ENCODE measurements around the gene ZFHX3.
A peak's percentile ranks its signal among the peaks of the same experiment; 100 is the strongest.

Gene ZFHX3

DNA sequence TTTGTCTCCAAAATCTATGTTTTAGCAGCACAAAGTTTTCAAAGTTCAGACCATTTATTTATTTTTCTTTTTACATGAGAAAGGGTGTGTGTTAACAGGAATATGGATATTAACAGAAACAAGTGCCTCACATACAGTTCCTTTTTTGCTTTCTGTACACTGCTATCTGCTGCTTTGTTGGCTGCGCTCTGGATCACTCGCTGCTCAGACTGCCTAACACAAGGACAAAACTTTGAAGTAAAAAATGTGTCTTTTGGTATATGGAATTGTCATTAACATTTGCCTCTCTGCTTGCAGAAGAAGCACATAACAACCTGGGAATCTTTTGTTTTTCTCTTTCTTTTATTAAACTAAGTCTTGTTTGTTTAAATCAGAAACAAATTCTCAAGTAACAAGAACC is 262.8 kb downstream of the ZFHX3 start:
- DNase-seq = no peak

DNA sequence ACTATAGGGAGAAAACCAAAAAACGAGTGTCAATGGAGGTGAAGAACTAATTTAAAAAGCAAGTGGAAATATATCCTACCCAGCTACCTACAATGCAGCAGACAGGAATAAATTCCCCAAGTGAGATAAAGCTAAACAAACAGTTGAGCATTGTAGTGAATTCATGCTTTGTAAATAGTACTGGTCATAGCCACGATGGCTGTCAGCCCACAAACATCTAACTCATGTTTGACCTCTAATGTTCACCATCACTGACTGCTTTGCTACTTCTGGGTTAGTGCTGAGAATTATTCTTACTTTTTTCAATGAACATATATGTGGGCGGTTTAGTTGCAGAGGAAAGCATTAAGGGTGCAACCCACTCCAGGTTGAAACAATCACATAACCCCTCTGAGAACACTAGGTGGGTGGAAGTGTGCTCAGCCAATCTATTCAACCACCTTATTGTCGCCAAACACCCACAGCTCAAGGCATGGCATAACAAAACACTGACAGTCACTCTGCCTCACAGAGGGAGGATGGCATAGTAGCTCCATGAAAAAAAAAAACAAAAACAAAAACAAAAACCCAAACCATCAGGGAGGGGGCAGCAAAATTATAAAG is 264.1 kb downstream of the ZFHX3 start:
- peak; percentile 3 for DNase-seq

- DNase-seq = no peak
Observed at GRCh38 chr16:72769876-72770275, 278.1 kb downstream of the ZFHX3 start.

GRCh38 chr16:72768591-72768990 is 279.3 kb downstream of the ZFHX3 start:
- no peak for DNase-seq

DNA sequence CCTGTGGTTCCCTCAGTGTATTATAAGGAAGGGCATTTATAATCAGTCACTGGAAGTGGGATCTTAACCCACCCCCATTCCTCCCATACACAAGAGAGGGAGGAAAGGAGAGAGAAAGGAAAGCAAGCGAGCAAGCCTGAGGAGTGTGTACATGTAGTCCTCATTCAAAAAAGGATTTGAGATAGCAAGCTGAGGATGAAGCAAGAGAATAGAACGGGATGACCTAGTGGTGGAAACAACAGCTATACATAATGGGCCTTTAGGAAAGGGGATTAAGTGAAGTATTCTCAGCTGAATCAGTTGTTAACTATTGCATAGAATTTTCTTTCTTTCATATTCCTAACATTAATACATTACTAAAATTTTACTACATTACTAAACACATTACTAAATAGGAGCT is 281.4 kb downstream of the ZFHX3 start:
- no peak for DNase-seq

GRCh38 chr16:72764015-72764654 is 283.8 kb downstream of the ZFHX3 start:
- no peak for DNase-seq

DNA sequence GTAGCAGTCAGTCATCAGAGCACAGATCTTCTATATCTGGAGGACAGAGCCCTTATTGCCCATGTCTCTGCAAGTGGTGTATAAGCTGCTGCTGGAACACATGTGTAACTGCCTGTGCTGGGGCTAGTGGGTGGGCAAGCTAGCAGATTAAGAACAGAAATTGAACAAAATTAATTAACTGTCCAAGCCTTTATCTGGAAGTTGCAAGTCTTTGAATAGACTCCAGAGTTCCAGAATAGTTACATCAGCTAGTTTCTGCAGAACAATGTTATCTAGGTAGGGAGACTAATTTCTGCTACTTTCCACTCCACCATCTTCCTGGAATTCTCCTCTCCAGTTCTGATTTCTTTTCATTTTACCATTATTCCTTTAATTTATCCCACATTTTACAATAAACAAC is 287.3 kb downstream of the ZFHX3 start:
- DNase-seq = no peak

- DNase-seq = no peak
Observed at GRCh38 chr16:72753881-72754280, 294.0 kb downstream of the ZFHX3 start.

- DNase-seq = no peak
Observed at GRCh38 chr16:72752004-72752695, 295.8 kb downstream of the ZFHX3 start.

GRCh38 chr16:72751076-72751475 is 296.9 kb downstream of the ZFHX3 start:
- no peak for DNase-seq

DNA sequence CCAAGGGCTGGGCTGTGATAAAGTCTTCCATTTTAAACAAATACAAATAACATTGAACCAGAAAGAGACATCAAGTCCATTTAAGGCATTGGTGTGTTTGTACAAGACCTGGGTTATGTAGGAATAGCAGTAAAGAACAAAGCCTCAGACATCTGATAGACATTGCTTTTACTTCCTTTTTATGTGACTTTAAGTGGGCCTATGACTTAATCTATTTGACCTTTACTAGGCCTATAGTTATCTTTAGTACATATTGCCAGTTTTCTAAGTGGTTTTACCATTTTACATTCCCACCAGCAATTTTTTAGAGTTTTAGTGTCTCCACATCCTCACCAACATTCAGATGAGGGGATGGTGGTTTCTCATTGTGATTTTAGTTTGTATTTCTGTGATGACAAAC is 298.8 kb downstream of the ZFHX3 start:
- no peak for DNase-seq

GRCh38 chr16:72744076-72744793 is 303.7 kb downstream of the ZFHX3 start:
- DNase-seq = no peak

- DNase-seq = no peak
Observed at GRCh38 chr16:72743011-72743761, 304.7 kb downstream of the ZFHX3 start.

DNA sequence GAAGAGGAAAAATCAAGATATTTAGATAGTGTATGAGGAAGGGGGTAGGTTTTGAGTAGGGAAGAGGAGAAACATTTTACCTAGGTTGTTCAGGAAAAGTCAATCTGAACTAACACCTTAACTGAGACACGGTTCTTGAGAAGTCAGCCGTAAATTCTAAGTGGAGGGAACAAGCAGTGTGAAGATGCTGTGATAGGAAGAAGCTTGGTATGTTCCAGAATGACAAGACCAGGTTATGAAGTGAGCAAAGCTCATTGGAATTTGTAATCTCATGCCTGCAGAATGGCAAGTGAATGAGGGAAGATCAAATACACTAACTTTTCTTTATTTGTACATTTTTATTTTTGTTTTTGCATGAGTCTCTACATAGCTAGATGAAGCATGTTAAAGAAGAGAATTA is 307.6 kb downstream of the ZFHX3 start:
- DNase-seq = no peak

- peak; percentile 1 for DNase-seq
Observed at GRCh38 chr16:72739577-72739976, 308.4 kb downstream of the ZFHX3 start.

- no peak for DNase-seq
Observed at GRCh38 chr16:72736074-72736473, 311.9 kb downstream of the ZFHX3 start.
